UCSD-AML1 (cell line): ENCODE data around the gene BORCS6.

Source experiments
- DNase-seq: peaks from one replicate; lab custom pipeline; 2025; ENCODE audit not compliant: unreplicated experiment; lab: John Stamatoyannopoulos, UW

Gene BORCS6

DNA sequence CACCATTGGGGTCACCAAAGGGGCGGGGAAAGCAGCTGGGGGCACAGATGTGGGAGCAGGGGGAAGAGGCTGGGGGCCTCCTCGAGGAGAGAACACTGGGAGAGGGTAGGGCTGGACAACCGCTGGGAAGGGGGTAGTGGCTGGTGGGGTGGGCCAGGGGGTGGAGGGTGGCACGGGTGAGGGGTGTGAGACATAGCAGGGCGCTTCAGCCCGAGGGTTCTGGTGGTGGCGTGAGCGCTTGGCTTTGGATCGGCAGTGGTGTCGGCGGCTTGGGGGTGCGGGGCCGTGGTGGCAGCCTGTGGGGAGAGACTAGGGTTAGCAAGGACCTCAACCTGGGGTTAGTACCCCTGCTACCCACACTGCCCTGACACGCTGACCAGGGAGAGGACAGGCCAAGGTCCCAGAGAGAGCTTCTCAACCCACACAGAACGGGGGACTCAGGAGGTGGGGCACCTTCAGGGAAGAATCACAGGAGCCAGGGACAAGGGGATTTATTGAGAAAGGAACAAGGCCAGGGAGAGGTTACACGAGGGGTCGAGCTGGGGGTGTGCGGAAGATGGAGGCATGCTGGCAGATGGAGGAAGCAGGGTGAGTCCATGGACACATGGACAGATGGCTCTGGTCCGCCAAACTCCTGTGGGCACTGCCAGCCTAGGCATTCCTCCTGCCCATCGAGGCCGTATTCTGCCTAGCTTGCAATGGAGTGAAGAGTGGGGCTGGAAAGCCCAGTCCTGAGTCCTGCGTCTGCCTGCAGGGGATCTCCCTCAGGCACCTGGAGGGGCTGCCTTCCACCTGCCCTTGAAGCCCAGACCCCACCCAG is 46.2 kb downstream of the BORCS6 start:
- no peak for DNase-seq

GRCh38 chr17:8142887-8143580 is 46.9 kb downstream of the BORCS6 start:
- no peak for DNase-seq

GRCh38 chr17:8142158-8142886 is 47.7 kb downstream of the BORCS6 start:
- no peak for DNase-seq

- no peak for DNase-seq
Measured at GRCh38 chr17:8141741-8142140, 48.2 kb downstream of the BORCS6 start.

DNA sequence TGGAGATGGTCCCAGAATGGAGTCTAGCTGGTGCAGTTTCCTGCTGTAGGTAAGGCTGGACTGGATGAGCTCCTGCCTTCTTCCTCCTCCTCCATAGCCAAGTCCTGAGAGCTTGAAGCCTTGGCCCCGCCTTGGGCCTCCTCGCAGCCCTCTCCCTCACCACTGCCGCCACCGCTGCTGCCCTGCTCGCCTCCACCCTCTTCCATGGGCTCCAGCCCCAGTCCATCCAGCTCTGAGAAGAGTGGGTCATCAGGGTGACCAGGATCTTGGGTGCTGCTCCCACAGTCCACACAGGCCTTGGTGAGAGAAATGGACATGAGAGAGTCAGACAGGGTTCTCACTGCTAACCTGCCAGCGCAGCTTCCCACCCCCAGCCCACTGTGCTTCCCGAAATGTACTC is 48.9 kb downstream of the BORCS6 start:
- no peak for DNase-seq

DNA sequence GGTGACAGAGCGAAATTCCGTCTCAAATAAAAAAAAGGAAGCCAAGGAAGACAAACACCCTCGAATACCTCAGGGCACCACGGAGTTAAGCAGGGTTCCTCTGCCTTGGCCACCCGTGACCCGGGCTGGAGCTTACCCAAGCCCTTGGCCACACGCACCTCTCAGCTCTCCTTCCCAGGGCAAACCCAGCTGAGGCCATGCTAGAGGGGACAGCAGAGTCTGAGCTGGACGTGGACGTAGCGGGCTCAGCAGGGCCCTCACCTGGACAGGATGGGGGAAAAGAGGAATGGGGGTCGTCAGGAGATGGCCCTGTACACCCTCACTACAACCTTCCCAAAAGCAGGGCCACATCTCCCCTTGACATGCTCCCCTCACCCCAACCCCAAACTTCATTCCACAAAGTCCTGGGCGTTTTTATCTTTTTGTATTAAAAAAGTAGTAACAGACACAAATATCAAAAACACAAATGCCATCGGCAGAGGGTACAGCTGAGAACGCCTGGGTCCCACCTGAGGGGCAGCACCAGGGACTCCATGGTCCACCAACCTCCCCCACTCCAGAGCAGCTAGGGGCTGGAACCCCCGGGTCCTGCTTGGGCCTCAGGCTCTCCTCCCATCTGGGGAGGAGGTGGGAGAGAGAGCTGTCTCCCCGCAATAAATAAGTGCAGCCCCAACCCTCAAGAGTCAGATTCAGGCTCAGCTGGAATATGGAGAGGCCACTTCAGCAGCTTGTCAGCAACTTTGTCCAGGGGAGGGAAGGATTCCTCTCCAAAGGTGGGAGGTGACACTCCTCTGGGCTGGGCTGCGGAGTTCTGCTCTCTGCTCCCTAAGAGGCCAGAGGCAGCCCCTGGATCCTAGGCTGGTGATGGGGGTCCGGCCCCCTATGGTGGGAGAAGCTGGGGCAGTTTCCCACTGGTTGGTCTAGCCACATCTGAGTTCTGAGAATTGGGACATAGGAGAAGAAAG is 49.6 kb downstream of the BORCS6 start:
- DNase-seq, result no peak

DNA sequence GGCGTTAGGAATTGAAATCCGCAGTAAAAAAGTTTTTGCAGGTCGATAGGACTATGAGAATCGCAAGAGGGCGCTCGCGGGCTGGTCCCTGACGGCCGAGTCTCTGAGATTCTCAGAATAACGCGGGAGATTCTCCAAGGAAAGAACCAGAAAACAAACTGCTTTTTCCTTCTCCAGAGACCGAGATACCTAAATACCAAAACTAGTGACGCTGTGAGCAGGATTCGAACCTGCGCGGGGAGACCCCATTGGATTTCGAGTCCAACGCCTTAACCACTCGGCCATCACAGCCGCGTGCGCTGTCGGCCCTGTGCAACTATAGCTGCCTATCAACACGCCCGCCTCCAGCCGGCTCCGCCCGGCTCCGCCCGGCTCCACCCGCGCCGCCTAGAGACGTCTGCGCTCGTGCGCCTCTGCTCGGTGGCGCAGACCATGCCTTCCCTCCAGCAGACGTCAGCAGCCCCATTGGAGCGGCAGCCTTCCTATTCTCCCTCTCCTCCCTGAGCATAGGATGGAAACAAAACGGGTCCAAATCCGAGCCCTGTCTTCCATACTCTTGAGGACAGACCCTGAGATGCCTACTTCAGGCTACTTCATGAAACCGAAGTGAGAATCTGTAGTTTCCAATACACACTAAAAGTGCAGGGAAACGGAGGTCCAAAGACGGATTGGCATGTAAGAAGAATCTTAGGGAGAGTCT is 51.2 kb downstream of the BORCS6 start:
- DNase-seq, result peak; percentile 99

GRCh38 chr17:8138374-8138671 is 51.7 kb downstream of the BORCS6 start:
- DNase-seq, result no peak
